GM19463 (cell line): ENCODE results near the gene CALML6.

ENCODE experiments used
- ATAC-seq: cut with Tn5 transposase; IDR thresholded peaks from one replicate; pipeline ENCODE4 v1.9.1; 2021; ENCODE audit warnings: mild to moderate bottlenecking, moderate library complexity; ENCODE audit not compliant: unreplicated experiment

Gene CALML6

DNA sequence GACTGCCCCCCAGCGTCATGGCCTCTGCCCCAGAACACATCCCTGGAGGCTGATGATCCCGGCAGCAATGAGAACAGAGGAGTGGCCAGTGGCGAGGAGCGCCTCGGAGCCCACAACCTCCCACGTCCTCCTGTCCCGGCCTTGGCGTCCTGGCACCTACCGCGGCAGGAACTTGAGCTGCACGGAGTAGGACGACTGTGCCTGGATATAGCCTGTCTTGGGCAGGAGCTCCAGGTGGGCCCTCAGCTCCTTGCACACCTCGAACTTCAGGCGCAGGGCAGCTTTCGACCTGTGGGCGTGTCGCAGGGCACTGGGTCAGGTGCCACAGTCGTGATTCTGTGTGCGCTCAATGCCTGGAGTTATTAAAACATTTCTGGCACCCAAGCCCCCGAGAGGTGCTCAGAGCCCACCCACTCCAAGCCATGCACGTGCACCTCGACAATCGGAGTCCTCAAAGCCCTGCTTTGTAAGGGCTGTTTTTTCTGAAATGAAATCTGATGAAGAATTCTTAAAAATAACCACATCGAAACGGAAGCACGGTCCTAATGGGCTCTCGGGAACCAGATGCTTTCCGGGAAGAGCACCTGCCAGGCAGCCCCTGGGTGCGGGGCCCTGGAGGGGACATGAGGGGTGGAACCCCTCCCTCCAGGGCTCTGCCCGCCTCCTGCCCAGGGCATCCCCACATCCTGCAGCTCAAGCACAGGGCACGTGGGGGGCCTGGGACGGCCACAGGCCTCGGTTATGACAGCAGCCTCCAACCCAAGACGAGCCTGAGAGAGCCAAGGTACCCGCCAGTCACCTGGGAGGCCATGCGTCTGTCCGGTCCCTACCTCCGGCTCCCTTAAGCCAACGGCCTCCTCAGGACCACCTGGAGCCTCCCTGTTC is 27.1 kb downstream of the CALML6 start:
- ATAC-seq: no peak

DNA sequence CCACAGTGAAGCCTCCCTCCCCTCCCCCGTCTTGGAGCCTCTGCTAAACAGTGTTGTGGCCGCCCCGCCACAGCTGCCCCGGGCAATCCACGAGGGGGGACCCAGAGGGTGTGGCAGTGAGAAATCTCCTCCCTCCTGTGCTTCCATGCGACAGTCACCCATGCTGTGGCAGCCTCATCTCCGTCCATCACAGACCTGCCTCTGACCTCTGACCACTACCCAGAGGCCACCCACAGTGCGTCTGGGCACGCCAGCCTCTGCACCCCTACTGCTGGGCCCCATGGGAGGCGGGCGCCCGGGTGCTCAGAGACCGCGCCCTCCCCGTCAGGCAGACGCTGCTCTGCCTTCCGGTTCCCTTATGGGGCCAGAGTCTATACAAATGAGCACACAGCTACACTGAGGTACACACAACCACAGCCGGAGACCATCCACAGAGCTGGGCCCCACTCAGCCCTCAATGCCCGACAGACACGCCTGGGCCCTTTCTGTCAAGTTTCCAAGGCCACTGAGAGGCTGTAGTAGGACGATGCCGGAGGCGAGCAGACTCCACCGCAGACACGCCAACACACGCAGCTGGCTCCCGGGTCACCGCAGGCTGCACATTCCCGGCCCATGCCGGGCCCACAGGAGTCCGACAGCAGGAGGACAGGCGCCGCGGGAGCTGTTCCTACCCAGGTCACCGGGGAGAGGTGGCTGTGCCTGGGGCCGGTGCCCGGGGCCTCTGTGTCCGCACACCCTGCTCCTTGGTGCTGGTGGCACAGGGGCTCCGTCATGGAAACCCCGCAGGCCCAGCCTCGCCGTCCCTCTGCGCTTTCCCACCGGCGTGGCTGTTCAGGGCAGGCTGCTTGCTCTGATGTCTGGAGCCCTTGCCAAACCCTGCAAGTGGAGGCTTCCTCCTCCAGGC is 27.9 kb downstream of the CALML6 start:
- no peak for ATAC-seq

DNA sequence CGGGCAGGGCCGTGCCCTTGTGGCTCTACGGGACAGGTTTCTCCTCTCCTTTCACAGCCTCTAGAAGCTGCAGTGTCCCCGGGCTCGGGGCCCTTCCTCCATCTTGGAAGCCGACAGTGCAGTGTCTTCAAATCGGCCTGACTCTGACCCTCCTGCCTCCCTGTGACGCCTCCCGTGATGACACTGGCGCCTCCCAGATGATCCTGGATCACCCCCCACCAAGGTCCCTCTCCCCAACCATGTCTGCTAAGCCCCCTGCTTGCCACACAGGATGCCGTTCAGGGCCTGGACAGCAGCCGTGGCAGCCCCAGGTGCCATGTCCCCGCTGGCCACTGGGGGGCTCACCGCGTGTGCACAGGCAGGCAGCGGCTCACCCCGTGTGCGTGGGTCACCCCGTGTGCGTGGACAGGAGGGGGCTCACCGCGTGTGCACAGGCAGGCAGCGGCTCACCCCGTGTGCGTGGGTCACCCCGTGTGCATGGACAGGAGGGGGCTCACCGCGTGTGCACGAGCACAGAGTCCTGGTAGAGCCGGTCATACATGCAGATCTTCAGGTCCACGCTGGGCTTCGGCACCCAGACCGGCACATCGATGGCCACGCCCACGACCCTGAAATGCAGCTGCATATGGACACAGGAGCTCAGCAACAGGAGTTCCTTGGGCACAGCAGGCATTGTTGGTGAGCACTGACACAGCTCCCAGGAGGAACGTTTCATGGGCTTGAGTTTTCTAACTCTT is 28.9 kb downstream of the CALML6 start:
- ATAC-seq: no peak

DNA sequence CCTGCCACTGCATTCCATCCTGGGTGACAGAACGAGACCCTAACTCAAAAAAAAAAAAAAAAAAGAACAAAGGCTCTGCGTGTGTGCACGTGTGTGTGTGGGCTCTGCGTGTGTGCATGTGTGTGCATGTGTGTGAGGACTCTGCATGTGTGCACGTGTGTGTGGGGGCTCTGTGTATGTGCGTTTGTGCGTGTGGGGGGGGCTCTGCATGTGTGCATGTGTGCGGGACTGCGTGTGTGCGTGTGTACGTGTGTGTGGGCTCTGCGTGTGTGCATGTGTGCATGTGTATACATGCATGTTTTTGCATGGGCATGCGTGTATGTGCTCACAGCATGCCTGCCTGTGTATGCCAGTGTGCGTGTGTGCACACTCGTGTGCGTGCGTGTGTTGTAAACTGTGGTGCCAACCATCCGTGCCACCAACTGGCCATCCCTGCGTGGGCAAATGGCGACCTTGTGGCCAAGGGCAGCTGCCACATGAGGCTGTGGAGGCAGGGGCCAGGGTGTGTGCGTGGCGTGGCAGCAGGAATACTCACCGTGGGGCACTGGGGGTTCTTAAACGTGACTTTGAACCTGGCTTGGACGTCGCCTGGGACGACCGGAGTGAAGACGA is 30.8 kb downstream of the CALML6 start:
- ATAC-seq: no peak

DNA sequence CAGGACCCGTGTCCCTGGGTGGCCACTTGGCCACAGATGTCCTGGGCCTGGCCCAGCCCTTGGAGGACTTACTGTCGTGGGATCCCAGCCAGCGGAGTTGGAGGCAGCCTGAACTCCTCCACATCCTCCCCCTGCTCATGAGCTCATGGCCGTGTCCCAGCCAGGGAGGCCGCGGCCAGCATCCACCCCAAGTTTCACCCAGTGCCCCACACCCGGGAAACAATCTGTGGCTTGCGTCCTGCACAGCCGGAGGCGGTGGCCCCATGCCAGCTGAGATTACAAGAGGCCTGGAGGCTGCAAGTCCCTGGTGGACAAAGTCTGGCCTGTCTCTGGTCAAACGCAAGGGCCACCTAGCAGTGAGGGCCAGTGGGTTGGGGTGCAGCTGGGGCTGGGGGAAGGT is 31.5 kb downstream of the CALML6 start:
- no peak for ATAC-seq

DNA sequence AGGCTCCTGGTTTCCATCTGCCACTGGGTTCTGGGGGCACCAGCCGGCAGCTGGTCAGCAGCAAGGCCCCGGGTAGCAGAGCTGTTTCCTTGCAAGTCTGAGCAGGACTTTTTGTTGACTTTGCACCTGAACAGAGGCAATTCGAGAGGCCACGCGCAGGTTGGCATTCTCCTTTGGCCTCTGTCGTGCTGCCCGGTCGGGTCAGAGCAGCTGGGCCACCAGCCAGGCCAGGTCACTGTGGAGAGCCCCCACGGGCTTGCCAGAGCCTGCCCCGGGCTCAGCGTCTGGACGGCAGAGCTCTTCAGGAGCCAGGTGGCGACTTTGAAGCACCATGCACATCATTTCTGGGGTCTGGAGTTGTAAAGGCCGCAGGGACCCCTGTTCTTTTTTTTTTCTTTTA is 32.4 kb downstream of the CALML6 start:
- no peak for ATAC-seq

DNA sequence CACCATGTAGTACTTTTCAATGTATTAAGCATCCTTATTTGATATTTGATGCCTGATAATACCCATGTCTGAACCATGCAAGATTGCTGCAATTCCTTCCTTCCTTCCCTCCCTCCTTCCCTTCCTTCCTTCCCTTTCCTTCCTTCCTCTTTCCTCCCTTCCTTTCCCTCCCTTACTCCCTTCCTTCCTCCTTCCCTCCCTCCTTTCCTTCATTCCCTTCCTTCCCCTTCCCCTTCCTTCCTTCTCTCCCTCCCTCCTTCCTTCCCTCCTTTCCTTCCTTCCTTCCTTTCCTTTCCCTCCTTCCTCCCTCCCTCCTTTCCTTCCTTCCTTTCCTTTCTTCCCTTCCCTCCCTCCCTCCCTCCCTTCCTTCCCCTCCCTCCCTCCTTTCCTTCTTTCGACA is 33.7 kb downstream of the CALML6 start:
- ATAC-seq: no peak

DNA sequence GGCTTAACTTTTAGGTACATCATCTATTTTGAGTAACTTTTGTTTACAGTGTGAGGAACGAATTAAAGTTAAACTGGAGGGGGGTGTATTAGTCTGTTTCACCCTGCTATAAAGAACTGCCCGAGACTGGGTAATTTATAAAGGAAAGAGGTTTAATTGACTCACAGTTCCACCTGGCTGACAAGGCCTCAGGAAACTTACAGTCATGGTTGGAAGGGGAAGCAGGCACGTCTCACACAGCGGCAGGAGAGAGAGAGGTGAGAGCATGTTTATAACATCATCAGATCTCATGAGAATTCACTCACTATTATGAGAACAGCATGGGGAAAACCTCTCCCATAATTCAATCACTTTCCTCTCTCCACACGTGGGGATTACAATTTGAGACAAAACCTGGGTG is 35.9 kb downstream of the CALML6 start:
- ATAC-seq: no peak

DNA sequence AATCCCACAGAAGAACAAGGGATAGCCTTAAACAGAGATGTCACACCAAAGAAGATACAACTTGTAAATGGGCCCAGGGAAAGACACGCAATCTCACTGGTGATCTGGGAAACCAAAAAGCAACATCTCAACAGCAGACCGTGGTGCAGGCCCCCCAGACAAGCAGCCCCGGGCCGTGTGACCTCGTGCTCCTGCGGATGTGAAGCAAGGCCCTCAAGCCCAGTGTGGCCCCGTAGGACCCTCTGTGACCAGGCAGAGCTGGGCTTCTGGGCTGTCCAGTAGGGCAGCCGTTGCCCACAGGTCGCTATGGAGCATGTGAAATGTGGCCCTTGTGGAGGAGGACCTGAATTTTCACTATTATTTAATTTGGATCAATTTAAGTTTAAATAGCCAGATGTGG is 39.0 kb downstream of the CALML6 start:
- ATAC-seq: no peak

DNA sequence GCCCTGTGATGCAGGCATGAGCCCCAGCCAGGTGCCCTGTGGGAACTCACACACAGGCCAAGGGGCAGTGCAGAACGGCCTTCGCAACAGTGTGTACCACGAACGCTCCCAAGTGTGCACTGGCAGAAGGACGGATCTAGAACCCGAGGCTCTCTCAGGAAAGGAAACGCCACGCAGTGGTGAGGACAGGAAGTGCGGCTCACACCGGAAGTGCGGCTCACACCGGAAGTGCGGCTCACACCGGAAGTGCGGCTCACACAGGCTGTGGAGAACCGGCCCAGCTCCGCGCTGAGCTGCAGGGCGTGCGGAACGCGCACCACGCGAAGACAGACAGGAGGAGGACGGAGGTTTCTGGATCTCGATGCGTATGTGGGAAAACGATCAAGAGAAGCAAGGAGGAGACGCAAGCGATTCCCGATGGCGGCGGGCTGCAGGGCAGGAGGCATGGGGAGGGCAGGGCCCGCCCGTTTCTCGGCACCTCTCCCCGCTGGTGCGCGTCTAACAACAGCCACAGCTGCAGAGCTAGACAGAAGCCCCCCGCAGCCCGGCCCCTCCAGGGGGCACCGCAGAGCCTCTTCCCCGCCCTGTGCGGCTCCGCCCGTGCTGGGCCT is 39.9 kb downstream of the CALML6 start:
- no peak for ATAC-seq

DNA sequence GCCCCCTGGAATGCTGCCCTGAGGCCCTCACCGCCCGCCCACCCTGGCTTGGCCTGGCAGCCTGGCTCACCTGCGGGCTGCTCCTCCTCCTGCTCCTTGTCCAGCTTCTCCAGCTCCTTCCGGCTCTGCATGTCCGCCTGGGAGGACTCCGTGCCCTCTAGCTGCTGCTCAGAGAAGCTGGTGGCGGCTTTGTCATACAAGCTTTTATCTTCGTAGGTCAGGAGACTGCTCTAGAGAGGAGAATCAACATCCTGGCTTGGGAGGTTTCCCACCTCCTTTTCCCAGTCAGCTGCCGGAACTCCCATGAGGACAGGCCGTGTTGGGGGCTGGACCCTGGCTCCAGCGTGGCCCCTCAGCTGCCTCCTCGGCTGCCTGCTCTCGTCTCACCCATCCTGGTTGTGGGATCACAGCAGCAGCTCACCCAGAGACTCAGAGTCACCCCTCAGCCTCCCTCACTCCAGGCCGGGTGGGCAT is 40.6 kb downstream of the CALML6 start:
- no peak for ATAC-seq

DNA sequence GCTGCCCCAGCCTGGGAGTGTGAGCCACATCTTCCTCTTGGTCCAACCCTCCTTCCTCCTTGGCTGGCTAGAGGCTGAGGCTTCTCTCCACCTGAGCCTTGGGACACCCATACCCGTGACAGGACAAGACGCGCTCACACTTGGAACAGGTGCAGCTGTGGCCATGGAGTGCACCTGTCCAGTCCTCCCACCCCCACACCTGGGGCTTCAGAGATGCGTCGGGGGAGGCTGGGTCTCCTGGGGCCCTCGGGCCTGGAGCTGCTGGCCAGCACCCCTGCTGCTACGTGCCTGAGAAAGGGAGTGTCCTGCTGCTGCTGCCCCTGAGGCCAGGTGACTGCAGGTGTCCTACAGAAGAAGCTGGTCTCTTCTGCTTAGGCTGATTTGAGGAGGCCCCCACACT is 41.0 kb downstream of the CALML6 start:
- no peak for ATAC-seq

DNA sequence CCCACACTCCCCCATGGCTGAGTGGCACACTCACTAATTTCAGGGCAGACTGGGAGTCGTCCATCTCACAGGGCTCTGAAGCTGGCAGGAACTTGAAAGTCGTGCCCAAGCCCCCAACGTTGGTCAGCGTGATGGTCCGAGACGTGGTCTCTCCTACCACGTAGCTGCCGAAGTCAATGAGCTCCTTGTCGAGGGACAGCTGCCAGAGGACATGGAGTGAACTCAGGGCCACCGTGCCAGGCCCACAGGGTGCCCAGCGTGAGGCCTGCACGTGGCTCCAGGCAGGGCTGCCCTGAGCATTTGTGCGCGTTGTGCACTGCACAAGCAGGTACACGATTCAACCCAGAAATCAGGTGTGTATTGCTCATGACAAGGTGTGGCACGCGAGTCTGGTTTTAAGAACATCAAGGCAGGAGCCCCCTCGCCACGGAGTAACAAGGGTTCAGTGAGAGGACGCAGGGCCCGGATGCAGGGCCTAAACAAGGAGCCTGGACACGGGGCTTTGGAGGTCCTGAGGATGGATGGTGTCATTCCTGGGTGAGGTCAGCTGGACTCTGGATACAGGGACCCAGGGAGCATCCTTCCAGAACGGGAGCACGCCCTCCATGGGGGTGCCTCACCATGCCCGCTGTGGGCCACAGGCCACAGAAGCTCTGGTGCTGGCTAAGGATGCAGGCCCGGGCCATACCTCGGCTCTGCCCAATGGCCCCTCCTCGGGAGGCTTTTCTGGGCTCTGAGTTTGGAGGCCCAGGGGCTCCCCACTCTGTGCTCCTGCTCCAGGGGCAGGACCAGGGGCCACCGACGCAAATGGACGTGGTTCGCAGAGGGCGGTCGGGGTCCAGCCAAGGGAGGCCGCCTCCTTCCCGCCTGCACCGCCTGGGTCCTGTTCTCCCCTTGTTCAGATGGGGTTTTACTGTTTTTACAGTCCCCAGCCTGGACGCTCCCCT is 41.8 kb downstream of the CALML6 start:
- ATAC-seq: no peak

DNA sequence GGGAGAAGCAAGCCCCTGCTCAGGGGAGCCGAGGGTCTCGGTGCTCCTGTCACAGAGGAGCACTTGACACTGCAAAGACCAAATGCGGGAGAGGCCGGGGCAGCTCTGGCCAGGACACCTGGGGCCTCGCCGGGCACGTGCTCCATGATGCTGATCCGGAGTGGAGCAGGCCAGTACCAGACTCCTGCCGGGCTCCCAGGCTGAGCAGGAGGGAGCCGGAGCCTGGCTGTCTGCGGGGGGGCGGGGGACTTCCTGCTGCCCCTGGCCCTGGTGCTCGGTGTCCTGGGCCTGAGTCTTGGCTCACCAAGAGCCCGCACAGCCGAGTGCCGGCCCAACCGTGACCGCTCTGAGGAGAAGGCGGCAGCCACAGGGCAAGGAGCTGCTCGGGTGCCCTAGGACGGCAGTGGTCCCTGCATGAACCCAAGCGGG is 42.5 kb downstream of the CALML6 start:
- no peak for ATAC-seq

DNA sequence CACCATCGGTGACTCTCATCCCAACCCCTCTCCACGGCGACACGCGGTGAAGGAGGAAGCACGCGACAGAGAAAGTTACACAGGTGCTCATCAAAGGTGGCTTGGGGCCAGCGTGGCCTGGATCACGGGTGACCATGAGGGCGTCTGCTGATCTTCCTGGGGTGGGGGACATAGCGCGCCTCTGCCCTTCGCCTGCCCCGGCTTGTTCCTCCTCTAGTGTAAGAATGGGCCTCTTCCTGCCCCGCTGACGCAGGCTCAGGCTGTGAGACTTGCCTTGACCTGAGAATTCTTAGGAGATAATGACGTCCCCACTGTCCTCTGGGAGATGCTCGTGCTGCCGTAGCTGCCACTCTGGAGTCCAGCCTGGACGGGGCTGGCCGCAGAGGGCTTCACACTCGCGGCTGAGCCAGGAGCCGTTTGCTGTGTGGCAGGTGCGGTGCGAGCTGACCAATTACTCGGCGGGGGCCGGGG is 43.0 kb downstream of the CALML6 start:
- ATAC-seq: no peak

DNA sequence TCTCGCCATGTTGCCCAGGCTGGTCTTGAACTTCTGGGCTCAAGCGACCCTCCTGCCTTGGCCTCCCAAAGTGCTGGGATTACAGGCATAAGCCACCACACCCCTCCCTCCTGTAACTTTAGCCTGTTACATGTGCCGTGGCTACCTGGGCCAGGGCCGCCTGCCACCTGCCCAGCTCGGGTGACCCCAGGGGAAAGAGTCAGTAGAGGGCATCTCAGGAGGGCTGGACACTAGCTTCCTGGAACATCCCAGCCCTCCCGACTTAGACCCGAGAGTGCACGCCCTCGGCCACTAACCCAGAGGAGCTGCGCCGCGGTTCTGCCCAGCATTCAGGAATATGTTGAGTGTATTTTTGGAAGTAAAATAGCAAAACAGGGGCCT is 44.4 kb downstream of the CALML6 start:
- no peak for ATAC-seq

DNA sequence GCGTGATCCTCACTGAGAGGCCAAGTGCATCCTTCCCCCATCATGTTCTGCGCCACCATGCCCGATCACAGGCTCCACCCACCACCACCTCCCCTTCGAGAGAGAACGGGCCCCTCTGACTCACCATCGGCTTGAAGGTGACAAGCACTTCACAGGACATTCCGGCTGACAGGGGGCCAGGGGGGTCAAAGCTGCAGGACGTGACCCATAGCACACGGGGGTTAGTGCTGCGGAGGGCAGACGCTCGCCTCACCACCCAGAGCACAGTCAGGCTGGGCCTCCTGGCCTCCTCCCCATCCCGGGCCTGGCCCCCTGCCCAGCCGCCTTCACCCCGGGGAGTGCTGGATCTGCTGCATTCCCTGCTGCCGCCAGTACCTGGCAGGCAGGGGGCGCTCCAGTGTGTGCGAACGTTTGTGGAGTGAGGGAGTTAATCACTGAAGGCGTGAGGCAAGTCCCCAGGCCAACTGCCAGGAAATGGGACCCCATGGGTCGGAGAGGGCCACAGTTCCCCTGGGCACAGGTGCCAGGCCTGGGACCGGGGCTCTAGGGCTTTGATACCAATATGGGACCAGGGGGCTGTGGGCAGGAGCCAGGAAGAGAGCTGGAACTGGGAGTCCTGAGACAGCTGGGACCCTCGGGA is 44.9 kb downstream of the CALML6 start:
- no peak for ATAC-seq

DNA sequence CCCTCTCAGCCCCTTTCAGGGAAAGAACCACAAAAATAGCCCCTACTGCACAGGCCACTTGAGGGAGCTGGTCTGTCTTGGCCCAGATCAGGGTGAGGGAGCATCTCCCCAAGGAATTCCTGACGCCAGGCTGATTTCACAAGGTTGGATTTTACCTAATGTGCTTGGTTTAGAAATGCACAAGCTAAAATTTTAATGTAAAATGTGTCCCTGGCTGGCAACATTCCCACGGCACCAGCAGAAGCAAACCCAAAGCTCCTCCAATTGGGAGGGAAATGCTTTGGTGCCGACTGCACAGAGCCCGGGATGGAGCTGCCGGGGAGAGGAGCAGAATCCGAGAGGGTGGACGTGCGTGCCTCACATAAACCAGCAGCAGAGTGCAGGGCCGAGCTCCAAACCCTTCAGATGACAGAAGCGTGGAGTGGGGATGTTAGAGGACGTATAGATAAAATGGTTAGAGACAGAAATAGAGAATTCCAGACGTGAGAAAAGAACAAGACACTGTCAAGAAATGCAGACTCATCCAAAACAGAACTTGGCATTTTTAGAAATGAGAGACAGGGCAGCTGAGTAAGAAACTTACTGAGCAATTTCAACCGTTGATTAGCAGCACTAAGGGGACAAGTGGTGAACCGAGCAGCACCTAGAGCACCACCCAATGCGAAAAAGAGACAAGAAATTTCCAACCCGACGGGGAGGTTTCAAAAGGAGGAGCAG is 45.6 kb downstream of the CALML6 start:
- no peak for ATAC-seq
